ENCODE data around the gene SLC8A1.
"Not testable (repeated sequence)": the region's sequence is repeated elsewhere in the genome, so short reads cannot be mapped to it uniquely, and the experiment has no call there.

Gene SLC8A1

DNA sequence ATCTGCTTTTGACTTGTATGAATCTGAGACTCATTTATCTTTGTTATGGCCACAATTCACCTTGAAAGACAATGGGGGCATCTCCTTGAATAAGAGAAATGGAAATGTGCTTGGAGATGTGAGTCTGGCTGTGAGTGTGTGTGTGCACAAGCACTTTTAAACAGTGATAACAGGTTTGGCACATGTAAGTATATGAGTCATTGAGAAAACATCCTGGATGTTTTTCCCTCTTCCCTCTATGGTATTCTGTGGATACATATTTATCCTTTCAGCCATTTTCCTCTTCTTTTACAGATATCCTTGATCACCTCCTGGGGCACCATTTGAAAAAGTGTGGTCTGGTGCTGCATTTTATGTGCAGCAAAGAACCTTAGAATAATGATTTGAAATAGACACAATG lies 355.5 kb downstream of the SLC8A1 start:
- no peak for DNase-seq

DNA sequence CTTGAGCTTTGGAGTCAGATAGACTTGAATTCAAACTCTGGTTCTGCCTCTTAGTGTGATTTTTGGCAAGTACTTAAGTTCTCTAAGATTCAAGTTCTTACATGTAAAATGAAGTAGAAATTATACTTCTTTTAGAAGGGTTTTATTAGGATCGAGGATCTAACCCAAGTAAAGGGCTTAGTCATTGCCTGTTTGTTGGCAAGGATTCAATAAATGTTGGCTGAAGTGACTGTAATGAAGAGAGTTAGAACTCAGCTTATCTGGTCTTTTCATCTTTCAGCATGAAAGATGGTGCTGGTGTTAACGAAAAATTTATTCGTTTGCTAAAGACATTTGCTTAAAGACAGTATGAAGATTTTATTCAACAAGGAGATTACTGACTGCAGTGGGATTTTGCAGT lies 356.9 kb downstream of the SLC8A1 start:
- DNase-seq, result no peak

GRCh38 chr2:40094451-40094850 lies 357.4 kb downstream of the SLC8A1 start:
- DNase-seq, result no peak

- no peak for DNase-seq
These were observed 358.7 kb downstream of the SLC8A1 start for GRCh38 chr2:40093021-40093675.

DNA sequence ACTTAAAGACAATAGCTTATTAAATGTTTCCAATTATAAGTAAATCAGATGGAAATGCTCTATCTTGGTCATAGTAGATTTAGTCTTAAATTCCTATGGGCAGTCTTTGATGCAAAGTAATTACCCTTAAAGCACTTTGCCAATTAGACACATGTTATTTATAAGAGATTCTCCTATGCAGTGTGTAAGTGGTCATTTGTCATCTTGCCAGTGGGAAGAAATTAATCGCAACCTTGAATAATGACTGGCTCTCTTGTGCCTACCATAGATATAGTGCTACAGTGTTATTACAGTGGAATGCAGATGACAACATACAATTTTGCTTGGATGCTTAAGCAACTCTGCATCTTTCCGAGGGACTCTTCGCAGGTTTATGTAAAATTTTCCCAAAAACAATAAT lies 361.8 kb downstream of the SLC8A1 start:
- DNase-seq, result no peak

DNA sequence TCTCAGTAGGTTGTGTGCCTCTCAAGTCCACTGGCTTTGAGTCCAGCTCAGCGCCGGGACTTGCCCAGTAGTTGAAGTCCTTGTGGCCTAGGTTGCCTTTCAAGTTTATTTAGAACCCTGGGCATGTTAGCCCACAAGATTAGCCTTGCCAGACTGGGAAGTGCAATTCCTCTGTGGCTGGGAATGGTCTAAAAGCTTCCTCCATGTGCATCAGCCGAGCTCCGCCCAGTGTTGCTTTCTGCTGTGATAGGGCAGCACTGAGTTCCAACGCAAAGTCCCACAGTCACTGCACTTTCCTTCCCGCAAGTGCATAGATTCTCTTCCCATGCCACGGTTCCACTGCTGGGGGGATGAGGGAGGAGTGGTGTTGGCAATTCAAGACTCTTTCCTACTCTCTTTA lies 364.0 kb downstream of the SLC8A1 start:
- DNase-seq, result no peak

DNA sequence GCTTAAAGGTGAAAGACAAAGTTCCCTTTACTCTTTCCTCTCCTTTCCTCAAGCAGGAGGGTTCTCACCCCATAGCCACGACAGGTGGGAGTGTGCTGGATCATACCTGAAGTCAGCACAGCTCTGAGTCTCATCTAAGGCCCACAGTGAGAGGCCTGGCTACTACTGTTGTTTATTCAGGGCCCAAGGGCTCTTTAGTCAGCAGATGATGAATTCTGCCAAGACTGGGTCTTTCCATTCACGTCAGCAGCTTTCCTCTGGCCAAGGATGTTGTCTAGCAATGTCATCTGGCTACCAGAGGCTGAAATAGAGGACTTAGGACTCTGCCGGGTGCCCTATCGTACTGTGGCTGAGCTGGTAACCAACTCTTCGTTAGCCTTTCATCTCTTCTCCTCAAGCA lies 364.5 kb downstream of the SLC8A1 start:
- DNase-seq, result no peak

GRCh38 chr2:40085786-40086185 lies 366.1 kb downstream of the SLC8A1 start:
- no peak for DNase-seq

GRCh38 chr2:40073336-40073735 lies 378.6 kb downstream of the SLC8A1 start:
- not testable (repeated sequence) for DNase-seq

- DNase-seq, result no peak
These were observed 379.3 kb downstream of the SLC8A1 start for GRCh38 chr2:40072442-40073232.

GRCh38 chr2:40062381-40062780 lies 389.5 kb downstream of the SLC8A1 start:
- no peak for DNase-seq

GRCh38 chr2:40049781-40050180 lies 402.1 kb downstream of the SLC8A1 start:
- DNase-seq, result no peak

DNA sequence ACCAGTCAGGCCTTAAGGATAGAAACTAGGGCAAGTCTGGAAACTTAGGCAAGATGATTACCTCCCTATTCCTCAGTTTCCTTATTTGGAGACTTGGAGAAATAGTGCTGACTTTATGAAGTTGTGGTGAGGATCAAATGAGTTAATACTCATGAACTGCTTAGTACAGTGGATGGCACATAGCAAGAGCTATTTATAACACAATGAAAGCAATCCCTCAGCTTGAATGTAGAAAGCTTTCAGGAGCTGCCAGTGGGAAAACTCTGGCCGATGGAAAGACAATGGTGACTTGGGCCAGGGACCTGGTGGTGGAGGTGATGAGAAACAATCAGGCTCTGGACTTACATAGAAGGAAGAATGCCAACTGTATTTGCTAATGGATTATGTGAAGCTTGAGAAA lies 403.4 kb downstream of the SLC8A1 start:
- no peak for DNase-seq

- DNase-seq, result no peak
These were observed 404.5 kb downstream of the SLC8A1 start for GRCh38 chr2:40047406-40047805.
